NCI-H2081 (cell line): ENCODE results near the gene OLFML1.

Source experiments
- DNase-seq, 2 experiments: peaks; one replicate each; lab custom pipeline; 2025; lab: John Stamatoyannopoulos, UW

The OLFML1 gene

GRCh38 chr11:7480113-7480512 is 5.2 kb upstream of the OLFML1 start:
- DNase-seq, result no peak

GRCh38 chr11:7484131-7484530 is 1.2 kb upstream of the OLFML1 start:
- no peak for DNase-seq

- no peak for DNase-seq
Measured at GRCh38 chr11:7484645-7485044, 661 bp upstream of the OLFML1 start.

GRCh38 chr11:7486098-7486780 is 933 bp downstream of the OLFML1 start:
- no peak for DNase-seq

- DNase-seq, result no peak
Measured at GRCh38 chr11:7486781-7487140, 1.5 kb downstream of the OLFML1 start.

GRCh38 chr11:7487360-7487759 is 2.1 kb downstream of the OLFML1 start:
- DNase-seq, result no peak

GRCh38 chr11:7488681-7489080 is 3.4 kb downstream of the OLFML1 start:
- DNase-seq, result no peak

- DNase-seq, result no peak
Measured at GRCh38 chr11:7489376-7489775, 4.1 kb downstream of the OLFML1 start.

- no peak for DNase-seq
Measured at GRCh38 chr11:7490054-7490453, 4.7 kb downstream of the OLFML1 start.

GRCh38 chr11:7490535-7490934 is 5.2 kb downstream of the OLFML1 start:
- no peak for DNase-seq

- DNase-seq, result no peak
Measured at GRCh38 chr11:7492253-7492652, 6.9 kb downstream of the OLFML1 start.

GRCh38 chr11:7493670-7494069 is 8.4 kb downstream of the OLFML1 start:
- no peak for DNase-seq

- no peak for DNase-seq
Measured at GRCh38 chr11:7494086-7494745, 8.9 kb downstream of the OLFML1 start.

GRCh38 chr11:7495882-7496551 is 10.7 kb downstream of the OLFML1 start:
- DNase-seq, result no peak

- no peak for DNase-seq
Measured at GRCh38 chr11:7498193-7498592, 12.9 kb downstream of the OLFML1 start.

- no peak for DNase-seq
Measured at GRCh38 chr11:7499081-7499480, 13.8 kb downstream of the OLFML1 start.

GRCh38 chr11:7500251-7500650 is 14.9 kb downstream of the OLFML1 start:
- DNase-seq, result no peak

GRCh38 chr11:7501251-7501650 is 15.9 kb downstream of the OLFML1 start:
- DNase-seq, result no peak

GRCh38 chr11:7501894-7502293 is 16.6 kb downstream of the OLFML1 start:
- no peak for DNase-seq

GRCh38 chr11:7506243-7506642 is 20.9 kb downstream of the OLFML1 start:
- DNase-seq, result no peak

GRCh38 chr11:7508087-7508486 is 22.8 kb downstream of the OLFML1 start:
- DNase-seq, result no peak

- no peak for DNase-seq
Measured at GRCh38 chr11:7509966-7510365, 24.7 kb downstream of the OLFML1 start.

GRCh38 chr11:7511401-7511800 is 26.1 kb downstream of the OLFML1 start:
- DNase-seq, result peak in 1 of 2 experiments; percentile 48
